Measurements from ENCODE around the gene STK31.

DNA sequence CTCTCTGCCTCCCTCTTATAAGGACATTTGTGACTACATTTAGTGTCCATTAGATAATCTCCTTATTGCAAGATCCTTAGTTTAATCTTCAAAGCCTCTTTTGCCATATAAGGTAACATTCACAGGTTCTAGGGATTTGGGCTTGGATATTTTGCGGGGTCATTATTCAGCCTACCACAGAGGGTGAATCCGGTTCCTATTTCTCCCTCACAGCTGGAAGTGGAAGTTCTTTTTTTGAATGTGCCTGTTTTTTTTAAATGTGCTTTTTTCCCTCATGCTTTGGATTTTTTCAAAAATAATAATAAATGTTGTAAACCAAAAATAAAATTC, 47.1 kb upstream of the STK31 start:
- TF ChIP-seq EP300 (IDR thresholded peaks at IDR 0.05), result no peak
- TF ChIP-seq, protein P1, sequence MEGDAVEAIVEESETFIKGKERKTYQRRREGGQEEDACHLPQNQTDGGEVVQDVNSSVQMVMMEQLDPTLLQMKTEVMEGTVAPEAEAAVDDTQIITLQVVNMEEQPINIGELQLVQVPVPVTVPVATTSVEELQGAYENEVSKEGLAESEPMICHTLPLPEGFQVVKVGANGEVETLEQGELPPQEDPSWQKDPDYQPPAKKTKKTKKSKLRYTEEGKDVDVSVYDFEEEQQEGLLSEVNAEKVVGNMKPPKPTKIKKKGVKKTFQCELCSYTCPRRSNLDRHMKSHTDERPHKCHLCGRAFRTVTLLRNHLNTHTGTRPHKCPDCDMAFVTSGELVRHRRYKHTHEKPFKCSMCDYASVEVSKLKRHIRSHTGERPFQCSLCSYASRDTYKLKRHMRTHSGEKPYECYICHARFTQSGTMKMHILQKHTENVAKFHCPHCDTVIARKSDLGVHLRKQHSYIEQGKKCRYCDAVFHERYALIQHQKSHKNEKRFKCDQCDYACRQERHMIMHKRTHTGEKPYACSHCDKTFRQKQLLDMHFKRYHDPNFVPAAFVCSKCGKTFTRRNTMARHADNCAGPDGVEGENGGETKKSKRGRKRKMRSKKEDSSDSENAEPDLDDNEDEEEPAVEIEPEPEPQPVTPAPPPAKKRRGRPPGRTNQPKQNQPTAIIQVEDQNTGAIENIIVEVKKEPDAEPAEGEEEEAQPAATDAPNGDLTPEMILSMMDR (IDR thresholded peaks at IDR 0.05), result no peak
